Measurements from ENCODE around the gene HLA-DPB1.

- TF ChIP-seq CTCF (IDR thresholded peaks at IDR 0.05) (no peak), POLR2A (IDR thresholded peaks at IDR 0.05) (no peak)
These were observed 25.6 kb upstream of the HLA-DPB1 start for GRCh38 chr6:33050014-33050810.
